Calu3 (cell line): ENCODE results near the gene NHERF2. TPM values are rescaled to one million over a fixed set of nuclear protein-coding genes. Genes with fewer than 3 reads are reported as not detected.

ENCODE experiments used
- BruUV-seq: library from RNA; stranded (reverse); fragments of 400-500 nt; replicated peaks from 2 replicates; lab custom pipeline; 2021; lab: Mats Ljungman, UMichigan
- CTCF ChIA-PET: fragments of 300-600 bp; sonication (Branson Sonifier 250); formaldehyde crosslinking; loops from one replicate; lab custom pipeline; 2022; ENCODE audit warnings: antibody characterized with exemption; lab: Charles Lee
- DNase-seq: peaks from one replicate; pipeline ENCODE4 v3.0.0; 2022
- H3K27ac Mint-ChIP-seq: one replicate; pipeline ENCODE4 v1.8.0; 2022; ENCODE audit warnings: mixed read lengths; ENCODE audit not compliant: unreplicated experiment
- H3K27me3 Mint-ChIP-seq: one replicate; pipeline ENCODE4 v1.8.0; 2022; ENCODE audit warnings: mixed read lengths; ENCODE audit not compliant: unreplicated experiment
- H3K36me3 Mint-ChIP-seq: one replicate; pipeline ENCODE4 v1.8.0; 2022; ENCODE audit warnings: mild to moderate bottlenecking, moderate library complexity, mixed read lengths; ENCODE audit not compliant: insufficient read depth, unreplicated experiment
- H3K4me1 Mint-ChIP-seq: one replicate; pipeline ENCODE4 v1.8.0; 2022; ENCODE audit warnings: mild to moderate bottlenecking, low read depth, mixed read lengths; ENCODE audit not compliant: unreplicated experiment
- H3K4me3 Mint-ChIP-seq: one replicate; pipeline ENCODE4 v1.8.0; 2022; ENCODE audit warnings: mild to moderate bottlenecking, low read depth, moderate library complexity, mixed read lengths; ENCODE audit not compliant: unreplicated experiment
- H3K9me3 Mint-ChIP-seq: one replicate; pipeline ENCODE4 v1.8.0; 2022; ENCODE audit warnings: low read depth, mixed read lengths; ENCODE audit not compliant: unreplicated experiment
- CTCF ChIP-seq: fragments of 200-600 bp; IDR thresholded peaks from one replicate; pipeline ENCODE4 v1.8.0; 2022; ENCODE audit warnings: antibody characterized with exemption; ENCODE audit not compliant: unreplicated experiment
- intact Hi-C: fragments of 100-400 bp; cut with micrococcal nuclease; formaldehyde crosslinking; loops from one replicate; pipeline ENCODE4 v1.10.0; 2022; ENCODE audit not compliant: unreplicated experiment
- total RNA-seq: library from RNA; stranded (reverse); gene quantifications from 2 replicates; pipeline ENCODE4 v1.2.3, GENCODE V29; 2022

Gene NHERF2
- total RNA-seq, 1 experiment from 2014 or later: 15.7 TPM

DNA sequence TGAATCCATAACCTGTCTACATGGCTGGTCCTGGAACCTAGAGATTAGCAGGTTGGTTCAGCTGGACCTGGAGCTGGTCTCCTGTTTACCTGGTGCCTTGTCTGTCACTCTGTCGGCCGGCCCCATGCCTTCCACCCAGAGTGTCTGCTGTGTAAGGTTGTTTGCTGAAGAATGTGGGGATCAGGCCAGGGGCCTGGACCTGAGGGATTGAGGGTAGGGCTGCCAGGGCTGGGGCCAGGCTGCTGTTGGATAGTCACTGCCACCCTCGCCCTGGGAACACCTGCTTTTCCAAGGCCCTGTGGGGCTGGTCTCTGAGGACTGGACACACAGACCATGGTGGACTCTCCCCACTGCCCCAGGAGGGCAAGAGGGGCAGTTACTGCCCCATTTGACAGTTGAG, 1.4 kb downstream of the NHERF2 start:
- no peak for TF ChIP-seq CTCF
- Mint-ChIP-seq H3K36me3 (peaks cover 27% of the 10 kb centered on the region), H3K9me3 (no peaks in the 10 kb centered on the region), H3K27ac (no peak overlapping the region), H3K4me3 (peak overlapping the region; percentile 74), H3K4me1 (peaks cover 23% of the 10 kb centered on the region), H3K27me3 (peaks cover 8% of the 10 kb centered on the region)
- DNase-seq: no peak
- no TSS peak for BruUV-seq
- CTCF ChIA-PET: interaction anchor here (1.5 to 2.0 kb wide), 2 partner anchors 13 to 19 kb away, joined by 4 to 7 read pairs; no protein-coding TSS in a partner anchor
- intact Hi-C loops: no loop called here

GRCh38 chr16:2028620-2029220, 2.0 kb downstream of the NHERF2 start:
- Mint-ChIP-seq H3K27me3 (peaks cover 8% of the 10 kb centered on the region), H3K27ac (no peak overlapping the region), H3K4me1 (peaks cover 17% of the 10 kb centered on the region), H3K36me3 (peaks cover 22% of the 10 kb centered on the region), H3K4me3 (no peak overlapping the region), H3K9me3 (no peaks in the 10 kb centered on the region)
- intact Hi-C loops: no loop called here
- DNase-seq: no peak
- CTCF ChIA-PET: interaction anchor here (2.0 kb wide), 1 partner anchor 12 kb away, joined by 7 read pairs; no protein-coding TSS in a partner anchor
- BruUV-seq: no TSS peak
- no peak for TF ChIP-seq CTCF

- no peak for TF ChIP-seq CTCF
- CTCF ChIA-PET: interaction anchor here (0.7 to 0.8 kb wide), 2 partner anchors 11 to 19 kb away, joined by 3 read pairs; partner anchors contain the start of genes NTHL1 and TSC2
- H3K27ac Mint-ChIP-seq: no peak overlapping the region
- no peaks in the 10 kb centered on the region for H3K9me3 Mint-ChIP-seq
- no peak overlapping the region for H3K4me3 Mint-ChIP-seq
- peaks cover 13% of the 10 kb centered on the region for H3K4me1 Mint-ChIP-seq
- H3K27me3 Mint-ChIP-seq: peaks cover 6% of the 10 kb centered on the region
- intact Hi-C loops: no loop called here
- no TSS peak for BruUV-seq
- no peak for DNase-seq
- H3K36me3 Mint-ChIP-seq: peaks cover 18% of the 10 kb centered on the region
Observed at GRCh38 chr16:2029350-2029749, 2.6 kb downstream of the NHERF2 start.

- no peak overlapping the region for H3K27ac Mint-ChIP-seq
- no peak for DNase-seq
- no peak for TF ChIP-seq CTCF
- H3K36me3 Mint-ChIP-seq: peaks cover 16% of the 10 kb centered on the region
- BruUV-seq: no TSS peak
- no peaks in the 10 kb centered on the region for H3K9me3 Mint-ChIP-seq
- no peak overlapping the region for H3K4me3 Mint-ChIP-seq
- CTCF ChIA-PET: interaction anchor here (0.7 to 0.8 kb wide), 2 partner anchors 10 to 18 kb away, joined by 3 read pairs; partner anchors contain the start of genes NTHL1 and TSC2
- peaks cover 9% of the 10 kb centered on the region for H3K4me1 Mint-ChIP-seq
- intact Hi-C loops: no loop called here
- no peaks in the 10 kb centered on the region for H3K27me3 Mint-ChIP-seq
Observed at GRCh38 chr16:2030036-2030435, 3.3 kb downstream of the NHERF2 start.
